Small intestine (tissue), 16 donors: ENCODE measurements around the gene EFCAB13. TPM values are rescaled to one million over a fixed set of nuclear protein-coding genes. Genes with fewer than 3 reads are reported as not detected.

Experiments used
- DNase-seq, 2 donors: peaks; one replicate each; pipeline versions ENCODE4 v3.0.0 to v3.0.0-alpha.2; 2013
- FAIRE-seq: peaks from 2 replicates; lab custom pipeline; 2012; peaks lifted over from hg19 to GRCh38; lab: Jason Lieb, UNC
- H3K27ac ChIP-seq, 3 donors: one replicate each; pipeline ENCODE4 v1.5.1; 2013; ENCODE audit warnings: low read length in 2 of 3, mild to moderate bottlenecking in 2 of 3, control low read depth in 1 of 3, inconsistent platforms in 1 of 3, low read depth in 1 of 3, moderate library complexity in 1 of 3
- H3K27me3 ChIP-seq, 3 donors: one replicate each; pipeline ENCODE4 v1.6.1; 2013; ENCODE audit warnings: low read length in 3 of 3, inconsistent platforms in 1 of 3; ENCODE audit not compliant: control insufficient read depth in 3 of 3, insufficient read depth in 3 of 3
- H3K36me3 ChIP-seq, 3 donors: one replicate each; pipeline ENCODE4 v1.6.1; 2013; ENCODE audit warnings: low read length in 3 of 3, inconsistent platforms in 1 of 3, low read depth in 1 of 3, mild to moderate bottlenecking in 1 of 3, moderate library complexity in 1 of 3; ENCODE audit not compliant: control insufficient read depth in 3 of 3, insufficient read depth in 2 of 3
- H3K4me1 ChIP-seq, 3 donors: one replicate each; pipeline ENCODE4 v1.6.1; 2013; ENCODE audit warnings: low read length in 2 of 3, inconsistent platforms in 1 of 3, low read depth in 1 of 3, mild to moderate bottlenecking in 1 of 3, moderate library complexity in 1 of 3; ENCODE audit not compliant: control insufficient read depth in 3 of 3, insufficient read depth in 2 of 3
- H3K4me3 ChIP-seq, 3 donors: one replicate each; pipeline ENCODE4 v1.5.1; 2013; ENCODE audit warnings: low read length in 3 of 3, control low read depth in 1 of 3, inconsistent platforms in 1 of 3, low read depth in 1 of 3, mild to moderate bottlenecking in 1 of 3, moderate library complexity in 1 of 3
- H3K9me3 ChIP-seq, 2 donors: one replicate each; pipeline ENCODE4 v1.6.1; 2013; ENCODE audit warnings: low read depth in 1 of 2, low read length in 1 of 2; ENCODE audit not compliant: control insufficient read depth in 2 of 2, insufficient read depth in 1 of 2
- WGBS, 3 donors: extraction: QIAGEN DNeasy Blood & Tissue Kit; methylation state at CpG; one replicate each; pipeline ENCODE4 v1.1.7; 2013; 5-methylcytosine and 5-hydroxymethylcytosine counted together
- long read RNA-seq, 10 donors: transcript quantifications; one replicate each; lab custom pipeline, GENCODE V29; 2026
- polyA plus RNA-seq, 4 donors: library from polyadenylated mRNA; stranded (reverse) in 3 of 4; unstranded in 1 of 4; fragments of 200-250 nt in 3 of 4; fragments of 120-200 nt in 1 of 4; gene quantifications; one replicate each; pipeline versions ENCODE4 v1.2.1 to v1.2.3, GENCODE V29; 2013
- donor health status: healthy with polysubstance abuse.
- donor health status: control.
- donor health status: control.
- donor health status: Bipolar disorder and iron deficiency.
- donor health status: healthy.

Gene EFCAB13, protein sequence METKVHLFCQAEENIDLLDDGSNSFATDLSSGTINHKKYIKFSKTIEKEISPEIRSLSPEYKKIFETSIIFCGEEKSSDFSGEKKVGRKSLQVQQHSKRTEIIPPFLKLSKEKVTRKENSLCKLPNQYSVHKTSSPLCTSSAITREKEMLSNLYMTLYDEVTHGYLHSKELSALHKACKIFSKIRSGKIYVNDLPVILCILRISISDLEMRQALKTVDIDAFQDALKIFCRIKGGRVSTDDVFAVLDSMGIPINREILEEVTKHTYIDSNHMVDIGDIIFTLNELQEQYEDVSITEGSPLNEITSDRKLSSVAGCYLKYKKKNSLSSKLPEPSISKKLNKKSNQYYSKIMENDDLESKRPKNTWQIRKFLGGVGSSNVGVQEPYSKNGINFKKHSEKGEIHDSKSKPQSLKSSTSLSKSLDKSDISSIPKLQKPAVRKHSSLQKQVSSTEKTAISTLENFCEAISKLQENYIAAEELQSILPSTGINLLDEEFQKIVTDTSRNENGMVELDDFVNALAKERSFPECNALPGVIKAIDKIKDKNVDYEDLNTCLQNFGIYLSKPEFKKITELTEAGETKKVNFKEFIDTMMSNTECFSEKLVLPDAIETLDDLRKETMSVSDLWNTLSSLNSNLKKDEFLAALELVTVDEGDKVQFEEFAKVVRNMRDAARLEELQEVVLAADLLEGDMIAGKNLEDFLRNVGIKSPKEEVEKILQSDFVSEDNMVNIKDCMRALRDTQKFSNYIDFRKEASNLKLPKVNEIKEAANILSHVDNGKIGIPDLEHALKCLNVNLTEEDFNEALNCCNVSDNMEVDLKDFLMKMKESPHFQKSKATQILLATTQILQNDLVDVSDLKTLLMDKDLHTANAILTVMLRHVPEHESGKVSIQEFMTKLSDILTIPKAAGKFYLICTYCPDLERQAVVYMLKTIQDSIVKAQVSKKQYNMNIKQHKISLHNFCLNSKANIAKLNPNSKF
- polyA plus RNA-seq = 1 to 10 TPM in 2 of 4 donors, under 1 TPM in 2; 0.54 to 9.0 (median 0.88) TPM
- long read RNA-seq, donor 1 = 0 reads
- long read RNA-seq, donor 2 = 0 reads
- long read RNA-seq, donor 3, partial matches to known transcripts = 6 of 11 reads
- long read RNA-seq, donor 3, other reads (novel, unspliced or antisense) = 5 of 11 reads
- long read RNA-seq, donor 4 = 0 reads
- long read RNA-seq, donor 5 = 0 reads
- long read RNA-seq, donor 6 = 0 reads
- long read RNA-seq, donor 7, partial matches to known transcripts = 6 of 6 reads
- long read RNA-seq, donor 7, other reads (novel, unspliced or antisense) = 0 of 6 reads
- long read RNA-seq, donor 8 = 0 reads
- long read RNA-seq, donor 9 = 0 reads
- long read RNA-seq, donor 10, partial matches to known transcripts = 6 of 6 reads
- long read RNA-seq, donor 10, other reads (novel, unspliced or antisense) = 0 of 6 reads

DNA sequence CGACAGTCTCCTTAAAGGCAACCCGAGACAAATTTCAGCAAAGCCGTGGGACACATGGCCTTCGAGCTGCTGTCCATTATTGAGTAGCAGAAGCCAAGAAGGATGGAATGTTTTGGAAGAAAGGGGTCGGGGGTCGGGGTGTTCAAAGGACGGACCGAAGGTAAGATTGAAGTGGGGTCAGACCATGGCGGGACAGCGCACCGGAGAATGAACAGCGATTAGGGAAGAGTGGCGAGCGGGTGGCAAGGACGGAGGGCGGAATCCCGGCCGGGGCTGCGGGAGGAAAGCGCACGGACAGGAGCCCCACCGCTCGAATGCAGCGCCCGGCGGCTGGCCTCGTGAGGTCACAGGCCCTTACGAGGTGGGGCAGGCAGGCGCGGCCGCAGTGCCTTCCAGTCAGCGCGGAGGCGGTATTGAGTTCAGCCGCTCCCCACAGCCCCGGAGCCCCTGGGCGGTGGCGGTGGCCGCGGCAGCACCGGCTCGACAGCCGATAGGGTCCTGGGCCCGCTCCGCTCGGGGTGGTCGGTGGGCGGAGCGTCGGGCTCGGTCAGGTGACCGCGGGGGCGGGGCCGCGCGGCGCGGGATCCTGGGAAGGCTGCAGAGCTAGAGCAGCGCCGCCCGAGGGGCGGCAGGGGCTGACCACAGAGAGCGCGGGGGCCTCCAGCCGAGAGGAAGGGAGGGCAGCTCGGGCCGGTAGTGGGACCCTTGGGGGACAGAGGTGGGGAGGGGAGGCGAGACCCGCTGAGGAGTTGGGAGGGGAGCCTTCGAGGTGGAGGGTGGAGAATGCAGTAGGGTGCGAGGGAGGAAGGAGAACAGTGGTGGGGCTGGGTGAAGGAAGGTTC is at the start of gene EFCAB13:
EFCAB13 (plus strand) TSS at position 574 of the 842 bp plus-strand sequence. CDS start 4,399 bp downstream, outside the sequence.
- Histone ChIP-seq H3K4me1 (no peaks in the 10 kb centered on the region), H3K4me3 (peak within 1 kb of the TSS; percentile 47 to 95 (median 58)), H3K36me3 (no peaks in the 10 kb centered on the region), H3K27ac (peak within 1 kb of the TSS; percentile 71 to 99 (median 90)), H3K27me3 (no peaks in the 10 kb centered on the region), H3K9me3 (peaks cover 0 to 3% of the 10 kb centered on the region in 2 donors)
- FAIRE-seq = no peak
- DNase-seq = peak; percentile 84 to 96
- 1% methylated on average over 64 to 72 of the region's 72 CpGs for WGBS, 3 donors

GRCh38 chr17:47274319-47275069 is 49.3 kb upstream of the EFCAB13 start:
- 89 to 93% (median 91%) methylated on average over 5 of the region's 5 CpGs for WGBS, 3 donors
- Histone ChIP-seq H3K4me3 (no peak overlapping the region), H3K9me3 (no peaks in the 10 kb centered on the region), H3K27ac (peak overlapping the region in 2 of 3 donors; percentile 64 to 84), H3K36me3 (no peaks in the 10 kb centered on the region), H3K27me3 (no peaks in the 10 kb centered on the region), H3K4me1 (peaks cover 0 to 33% (median 21%) of the 10 kb centered on the region in 3 donors)
- DNase-seq (no peak), FAIRE-seq (no peak)

DNA sequence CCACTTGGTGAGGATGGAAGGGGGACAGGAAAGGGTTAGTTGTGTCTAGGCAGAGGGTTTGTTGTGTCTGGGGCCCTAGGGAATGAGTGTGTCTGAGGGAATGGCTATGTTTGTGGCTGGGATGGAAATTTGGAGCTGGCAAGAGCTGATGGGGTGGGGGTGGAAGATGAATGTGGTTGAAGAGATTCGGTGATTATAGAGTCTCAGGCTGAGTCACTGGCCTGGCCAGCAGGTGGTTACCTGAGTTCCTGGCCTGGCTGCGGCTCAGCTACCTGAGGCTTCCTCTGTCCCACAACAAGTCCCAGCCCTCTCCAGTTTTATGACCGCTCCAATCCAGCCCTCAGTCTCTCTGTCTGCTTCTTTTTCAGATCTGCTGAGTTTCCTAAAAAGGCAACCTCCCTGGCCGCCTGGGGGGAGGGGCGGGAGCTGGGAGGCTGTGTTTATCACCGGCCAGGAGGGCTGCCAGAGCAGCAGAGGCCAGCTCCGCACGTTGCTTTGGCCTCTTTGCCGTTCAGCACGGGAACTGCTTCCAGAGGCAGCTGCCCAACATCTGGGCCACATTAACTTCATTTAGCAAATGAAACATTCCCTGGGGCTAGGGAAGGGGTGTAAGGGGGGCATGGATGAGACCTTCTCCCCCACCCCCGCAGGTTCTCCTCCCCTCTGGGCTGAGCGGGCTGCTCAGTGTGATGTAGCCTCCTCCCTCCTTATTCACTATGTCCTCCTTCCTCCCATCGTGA is 48.3 kb upstream of the EFCAB13 start:
- Histone ChIP-seq H3K27me3 (no peaks in the 10 kb centered on the region), H3K27ac (peak overlapping the region in 2 of 3 donors; percentile 64 to 84), H3K4me1 (peaks cover 0 to 33% (median 25%) of the 10 kb centered on the region in 3 donors), H3K36me3 (no peaks in the 10 kb centered on the region), H3K4me3 (no peak overlapping the region), H3K9me3 (no peaks in the 10 kb centered on the region)
- WGBS, 3 donors = 47 to 62% (median 57%) methylated on average over 13 of the region's 13 CpGs
- DNase-seq (peak in 1 of 2 donors; percentile 50), FAIRE-seq (no peak)

- DNase-seq (peak; percentile 40 to 56), FAIRE-seq (no peak)
- no peaks in the 10 kb centered on the region for H3K36me3 ChIP-seq
- no peaks in the 10 kb centered on the region for H3K9me3 ChIP-seq
- 49 to 68% (median 60%) methylated on average over 3 of the region's 3 CpGs for WGBS, 3 donors
- H3K4me1 ChIP-seq = peaks cover 0 to 33% (median 25%) of the 10 kb centered on the region in 3 donors
- no peaks in the 10 kb centered on the region for H3K27me3 ChIP-seq
- H3K4me3 ChIP-seq = no peak overlapping the region
- peak overlapping the region in 2 of 3 donors; percentile 64 to 84 for H3K27ac ChIP-seq
Measured at GRCh38 chr17:47276444-47276843, 47.3 kb upstream of the EFCAB13 start.

DNA sequence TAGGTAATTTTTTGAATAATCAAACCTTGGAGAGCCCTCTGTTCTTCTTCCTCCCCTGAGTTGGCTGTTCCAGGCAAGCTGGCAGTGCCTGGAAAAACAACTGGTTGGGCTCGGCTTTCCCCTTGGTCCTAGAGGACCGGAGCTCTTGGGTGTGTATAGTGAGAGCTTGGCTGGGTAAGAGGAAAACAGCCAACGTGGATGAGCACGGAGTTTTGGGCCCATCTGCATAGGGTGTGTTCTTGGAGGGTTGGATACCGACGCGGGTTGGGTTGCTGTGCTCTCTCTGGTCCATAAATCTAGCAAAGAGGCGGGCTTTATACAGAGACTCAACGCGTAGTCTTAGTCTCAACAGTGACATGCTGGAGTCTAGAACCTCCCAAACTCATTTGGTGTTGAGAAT is 46.9 kb upstream of the EFCAB13 start:
- WGBS, 3 donors = 35 to 50% (median 39%) methylated on average over 10 of the region's 10 CpGs
- Histone ChIP-seq H3K27ac (peak overlapping the region in 2 of 3 donors; percentile 64 to 84), H3K9me3 (no peaks in the 10 kb centered on the region), H3K4me1 (peaks cover 0 to 33% (median 25%) of the 10 kb centered on the region in 3 donors), H3K36me3 (no peaks in the 10 kb centered on the region), H3K27me3 (no peaks in the 10 kb centered on the region), H3K4me3 (no peak overlapping the region)
- DNase-seq (peak; percentile 33 to 51), FAIRE-seq (no peak)

GRCh38 chr17:47277921-47278320 is 45.8 kb upstream of the EFCAB13 start:
- H3K4me1 ChIP-seq = peaks cover 0 to 33% (median 25%) of the 10 kb centered on the region in 3 donors
- DNase-seq = no peak
- no peaks in the 10 kb centered on the region for H3K9me3 ChIP-seq
- no peaks in the 10 kb centered on the region for H3K36me3 ChIP-seq
- no peaks in the 10 kb centered on the region for H3K27me3 ChIP-seq
- WGBS, 3 donors = 80 to 96% (median 86%) methylated on average over 1 of the region's 1 CpG
- no peak for FAIRE-seq
- H3K27ac ChIP-seq = peak overlapping the region in 2 of 3 donors; percentile 17 to 94
- H3K4me3 ChIP-seq = no peak overlapping the region
